Hematopoietic multipotent progenitor cell treated with erythropoietin and hydrocortisone succinate and interleukin-3 and kit ligand, for 4 days (in vitro differentiated cells): Measurements from ENCODE around the gene RFXAP.

ENCODE experiments used
- DNase-seq: peaks from one replicate; pipeline ENCODE4 v3.0.0-alpha.2; 2015

Gene RFXAP

GRCh38 chr13:36817996-36818803 lies 822 bp upstream of the RFXAP start:
- DNase-seq, result no peak

- peak; percentile 75 for DNase-seq
Observed at GRCh38 chr13:36819739-36820090, 693 bp downstream of the RFXAP start.

GRCh38 chr13:36820222-36820621 lies 1.2 kb downstream of the RFXAP start:
- DNase-seq, result no peak

- DNase-seq, result no peak
Observed at GRCh38 chr13:36822785-36823184, 3.8 kb downstream of the RFXAP start.

- DNase-seq, result peak; percentile 42
Observed at GRCh38 chr13:36829753-36830152, 10.7 kb downstream of the RFXAP start.

GRCh38 chr13:36831291-36831690 lies 12.3 kb downstream of the RFXAP start:
- DNase-seq, result no peak

- no peak for DNase-seq
Observed at GRCh38 chr13:36834299-36834698, 15.3 kb downstream of the RFXAP start.

- no peak for DNase-seq
Observed at GRCh38 chr13:36837354-36838092, 18.5 kb downstream of the RFXAP start.

GRCh38 chr13:36839281-36839680 lies 20.3 kb downstream of the RFXAP start:
- no peak for DNase-seq

- no peak for DNase-seq
Observed at GRCh38 chr13:36839981-36840380, 21.0 kb downstream of the RFXAP start.

- DNase-seq, result no peak
Observed at GRCh38 chr13:36840718-36841250, 21.8 kb downstream of the RFXAP start.

- DNase-seq, result peak; percentile 44
Observed at GRCh38 chr13:36841391-36841790, 22.4 kb downstream of the RFXAP start.

- no peak for DNase-seq
Observed at GRCh38 chr13:36847606-36848005, 28.6 kb downstream of the RFXAP start.

- peak; percentile 40 for DNase-seq
Observed at GRCh38 chr13:36848199-36848982, 29.4 kb downstream of the RFXAP start.

GRCh38 chr13:36850790-36851438 lies 31.9 kb downstream of the RFXAP start:
- DNase-seq, result peak; percentile 64

GRCh38 chr13:36857253-36857652 lies 38.2 kb downstream of the RFXAP start:
- peak; percentile 81 for DNase-seq

GRCh38 chr13:36858290-36858689 lies 39.3 kb downstream of the RFXAP start:
- peak; percentile 86 for DNase-seq

GRCh38 chr13:36859259-36859658 lies 40.2 kb downstream of the RFXAP start:
- no peak for DNase-seq

GRCh38 chr13:36862002-36862685 lies 43.1 kb downstream of the RFXAP start:
- peak; percentile 31 for DNase-seq

- DNase-seq, result no peak
Observed at GRCh38 chr13:36862722-36863121, 43.7 kb downstream of the RFXAP start.

- DNase-seq, result no peak
Observed at GRCh38 chr13:36865265-36865664, 46.2 kb downstream of the RFXAP start.

- no peak for DNase-seq
Observed at GRCh38 chr13:36866232-36866631, 47.2 kb downstream of the RFXAP start.
